Activated CD8-positive, alpha-beta T cell treated with anti-CD3 and anti-CD28 coated beads, Interleukin-2, amount 10 ng/mL, durations not matched to agents 7 days and 5 days (primary cell): ENCODE measurements around the gene TGIF2. TPM values are rescaled to one million over a fixed set of nuclear protein-coding genes. Genes with fewer than 3 reads are reported as not detected.
A peak's percentile ranks its signal among the peaks of the same experiment; 100 is the strongest.
"Not testable (repeated sequence)": the region's sequence is repeated elsewhere in the genome, so short reads cannot be mapped to it uniquely, and the experiment has no call there.

Experiments used
- ATAC-seq: fragments of 150-1000 bp; cut with Tn5 transposase; one replicate; pipeline ENCODE4 v1.10.0; 2021; ENCODE audit warnings: moderate library complexity
- CTCF ChIA-PET: fragments of 350-600 bp; sonication (Branson Sonifier 250); formaldehyde crosslinking; loops from one replicate; lab custom pipeline; 2021; ENCODE audit warnings: antibody characterized with exemption; lab: Charles Lee
- POLR2A ChIA-PET: fragments of 350-600 bp; sonication (Branson Sonifier 250); formaldehyde crosslinking; loops from one replicate; lab custom pipeline; 2021; ENCODE audit warnings: antibody characterized with exemption; lab: Charles Lee
- DNase-seq: peaks from one replicate; pipeline ENCODE4 v3.0.0-alpha.2; 2020
- H3K27ac Mint-ChIP-seq: one replicate; pipeline ENCODE4 v1.8.0; 2021; ENCODE audit warnings: mild to moderate bottlenecking, mixed read lengths
- H3K27me3 Mint-ChIP-seq: one replicate; pipeline ENCODE4 v1.8.0; 2021; ENCODE audit warnings: low read depth, mixed read lengths
- H3K36me3 Mint-ChIP-seq: one replicate; pipeline ENCODE4 v1.8.0; 2021; ENCODE audit warnings: low read depth, mixed read lengths
- H3K4me1 Mint-ChIP-seq: one replicate; pipeline ENCODE4 v1.8.0; 2021; ENCODE audit warnings: low read depth, mixed read lengths
- H3K4me3 Mint-ChIP-seq: one replicate; pipeline ENCODE4 v1.8.0; 2021; ENCODE audit warnings: mild to moderate bottlenecking, mixed read lengths
- H3K9me3 Mint-ChIP-seq: one replicate; pipeline ENCODE4 v1.8.0; 2022; ENCODE audit warnings: mixed read lengths; ENCODE audit not compliant: insufficient read depth
- total RNA-seq, 2 experiments: library from RNA; stranded (reverse); gene quantifications; one replicate each; pipeline ENCODE4 v1.2.3, GENCODE V29; 2021

The TGIF2 gene
- total RNA-seq, 2 experiments from 2014 or later, result 29.2 to 32.9 TPM

GRCh38 chr20:36629719-36630681 is 56.6 kb downstream of the TGIF2 start:
- peak; percentile 95 for ATAC-seq
- H3K27ac Mint-ChIP-seq, result peak overlapping the region; percentile 96
- H3K9me3 Mint-ChIP-seq, result no peaks in the 10 kb centered on the region
- no peaks in the 10 kb centered on the region for H3K27me3 Mint-ChIP-seq
- POLR2A ChIA-PET, result interaction anchor here (0.6 to 4.9 kb wide), 6 partner anchors 12 to 888 kb away, joined by 3 to 34 read pairs (median 4); partner anchors contain the start of genes RBM39, SLA2 and TGIF2
- peak; percentile 78 for DNase-seq
- H3K36me3 Mint-ChIP-seq, result peaks cover 77% of the 10 kb centered on the region
- H3K4me1 Mint-ChIP-seq, result peaks cover 64% of the 10 kb centered on the region
- CTCF ChIA-PET, result interaction anchor here (0.6 to 2.0 kb wide), 16 partner anchors 13 to 178 kb away, joined by 3 to 9 read pairs (median 4); partner anchors contain the start of genes DSN1, RAB5IF and SLA2
- peak overlapping the region; percentile 60 for H3K4me3 Mint-ChIP-seq

DNA sequence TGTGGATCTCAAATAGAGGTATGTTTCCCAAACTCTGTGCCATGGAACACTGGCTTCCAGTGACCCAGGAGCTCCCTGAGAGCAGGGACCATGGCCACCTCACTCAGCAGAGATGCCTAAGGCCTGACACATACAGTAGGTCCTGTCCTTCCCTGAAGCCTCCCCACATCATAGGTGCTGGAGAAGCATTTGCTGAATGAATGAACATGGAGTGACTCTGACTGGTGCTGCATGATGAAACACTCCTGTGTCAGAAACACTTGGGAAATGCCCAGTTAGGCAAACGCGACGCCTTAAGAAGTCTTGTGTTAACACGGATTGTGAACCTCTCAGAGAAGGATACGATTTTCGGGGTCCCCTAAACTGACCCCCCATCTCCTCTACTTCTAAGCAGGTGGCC is 58.2 kb downstream of the TGIF2 start:
- Mint-ChIP-seq H3K4me3 (no peak overlapping the region), H3K36me3 (peaks cover 76% of the 10 kb centered on the region), H3K4me1 (peaks cover 70% of the 10 kb centered on the region), H3K27me3 (no peaks in the 10 kb centered on the region), H3K9me3 (no peaks in the 10 kb centered on the region), H3K27ac (peak overlapping the region; percentile 96)
- CTCF ChIA-PET, result interaction anchor here (1.2 to 2.0 kb wide), 2 partner anchors 14 kb away, joined by 5 to 9 read pairs; partner anchors contain the start of gene SLA2
- POLR2A ChIA-PET, result interaction anchor here (1.0 to 2.1 kb wide), 2 partner anchors 13 to 50 kb away, joined by 3 to 10 read pairs; partner anchors contain the start of gene SLA2
- ATAC-seq (no peak), DNase-seq (no peak)

DNA sequence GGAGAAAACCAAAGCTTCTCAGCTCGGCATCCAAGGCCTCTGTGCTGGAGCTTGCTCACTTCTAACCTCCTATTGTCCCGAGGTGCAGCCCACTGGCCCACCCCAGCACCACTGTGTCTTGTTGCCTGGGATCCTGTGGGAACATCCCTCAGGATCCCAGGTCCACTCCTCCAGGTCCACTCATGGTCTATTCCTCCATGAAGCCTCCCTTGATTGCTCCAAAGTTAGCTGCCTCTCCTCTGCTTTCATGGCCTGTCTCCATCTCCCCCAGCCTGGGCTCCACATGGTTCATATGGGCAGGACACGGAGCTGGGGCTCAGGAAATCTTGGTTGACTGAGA is 58.7 kb downstream of the TGIF2 start:
- Mint-ChIP-seq H3K27me3 (no peaks in the 10 kb centered on the region), H3K27ac (peak overlapping the region; percentile 96), H3K9me3 (no peaks in the 10 kb centered on the region), H3K36me3 (peaks cover 74% of the 10 kb centered on the region), H3K4me3 (no peak overlapping the region), H3K4me1 (peaks cover 73% of the 10 kb centered on the region)
- POLR2A ChIA-PET, result interaction anchor here (0.8 to 2.1 kb wide), 3 partner anchors 11 to 49 kb away, joined by 3 to 10 read pairs (median 3); partner anchors contain the start of gene SLA2
- CTCF ChIA-PET, result interaction anchor here (1.2 kb wide), 1 partner anchor 13 kb away, joined by 5 read pairs; the partner anchor contains the start of gene SLA2
- DNase-seq, result no peak
- ATAC-seq, result no peak

GRCh38 chr20:36632487-36633284 is 59.3 kb downstream of the TGIF2 start:
- Mint-ChIP-seq H3K4me3 (no peak overlapping the region), H3K36me3 (peaks cover 73% of the 10 kb centered on the region), H3K27ac (peak overlapping the region; percentile 96), H3K27me3 (no peaks in the 10 kb centered on the region), H3K4me1 (peaks cover 70% of the 10 kb centered on the region), H3K9me3 (no peaks in the 10 kb centered on the region)
- ATAC-seq (no peak), DNase-seq (no peak)
- CTCF ChIA-PET, result interaction anchor here (1.2 kb wide), 1 partner anchor 13 kb away, joined by 5 read pairs; the partner anchor contains the start of gene SLA2
- POLR2A ChIA-PET, result interaction anchor here (0.8 to 2.1 kb wide), 4 partner anchors 10 to 49 kb away, joined by 3 to 10 read pairs (median 4); partner anchors contain the start of gene SLA2

DNA sequence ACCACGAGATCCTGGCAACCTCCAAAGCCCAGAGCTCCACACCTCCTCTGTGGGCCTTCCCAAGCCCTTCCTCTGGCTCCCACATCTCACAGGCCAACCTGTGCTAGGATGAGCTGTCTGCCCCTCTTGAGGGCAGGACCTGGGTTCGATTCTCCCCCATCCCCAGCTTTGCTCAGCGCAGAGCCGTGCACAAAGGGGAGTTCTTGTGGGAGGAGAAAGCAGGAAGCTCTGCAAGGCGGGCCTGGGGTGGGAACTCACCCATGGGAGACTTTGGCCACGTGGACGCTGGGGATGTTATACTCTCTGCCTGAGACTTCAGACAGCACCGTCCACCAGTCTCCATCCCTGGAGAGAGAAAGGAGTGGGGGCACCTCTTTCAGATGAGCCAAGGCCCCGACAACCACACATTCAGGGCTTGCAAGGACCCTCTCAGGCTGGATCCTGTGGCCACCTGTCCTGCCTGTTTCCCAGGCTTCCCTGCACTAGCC is 59.9 kb downstream of the TGIF2 start:
- Mint-ChIP-seq H3K27ac (peak overlapping the region; percentile 60), H3K4me3 (no peak overlapping the region), H3K36me3 (peaks cover 73% of the 10 kb centered on the region), H3K27me3 (no peaks in the 10 kb centered on the region), H3K4me1 (peaks cover 66% of the 10 kb centered on the region), H3K9me3 (no peaks in the 10 kb centered on the region)
- DNase-seq, result no peak
- CTCF ChIA-PET, result no interaction called here
- POLR2A ChIA-PET, result interaction anchor here (0.5 to 2.1 kb wide), 5 partner anchors 10 to 508 kb away, joined by 3 to 10 read pairs (median 4); partner anchors contain the start of gene SLA2
- no peak for ATAC-seq

DNA sequence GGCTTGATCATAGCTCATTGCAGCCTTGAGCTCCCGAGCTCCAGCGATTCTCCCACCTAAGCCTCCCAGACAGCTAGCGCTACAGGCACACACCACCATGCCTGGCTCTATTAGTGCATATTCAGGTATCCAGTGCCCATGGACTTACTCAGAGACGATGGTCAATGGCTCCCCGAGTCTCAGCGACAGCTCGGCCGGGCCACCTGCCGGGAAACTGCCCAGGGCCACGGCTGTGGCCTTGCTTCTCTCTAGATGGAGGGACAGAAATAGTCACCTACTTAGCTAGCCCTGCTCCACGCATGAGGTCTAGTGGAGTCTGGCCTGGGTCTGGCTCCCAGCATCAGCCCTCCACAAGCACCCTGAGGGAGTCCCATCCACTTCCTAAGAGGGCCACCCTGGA is 60.9 kb downstream of the TGIF2 start:
- peaks cover 79% of the 10 kb centered on the region for H3K36me3 Mint-ChIP-seq
- ChIA-PET CTCF (no interaction called here), POLR2A (interaction anchor here (0.6 to 1.6 kb wide), 5 partner anchors 10 to 1229 kb away, joined by 3 to 5 read pairs (median 4); partner anchors contain the start of gene SLA2)
- peaks cover 56% of the 10 kb centered on the region for H3K4me1 Mint-ChIP-seq
- no peaks in the 10 kb centered on the region for H3K27me3 Mint-ChIP-seq
- H3K9me3 Mint-ChIP-seq, result no peaks in the 10 kb centered on the region
- H3K27ac Mint-ChIP-seq, result peak overlapping the region; percentile 85
- no peak overlapping the region for H3K4me3 Mint-ChIP-seq
- ATAC-seq, result no peak
- no peak for DNase-seq

DNA sequence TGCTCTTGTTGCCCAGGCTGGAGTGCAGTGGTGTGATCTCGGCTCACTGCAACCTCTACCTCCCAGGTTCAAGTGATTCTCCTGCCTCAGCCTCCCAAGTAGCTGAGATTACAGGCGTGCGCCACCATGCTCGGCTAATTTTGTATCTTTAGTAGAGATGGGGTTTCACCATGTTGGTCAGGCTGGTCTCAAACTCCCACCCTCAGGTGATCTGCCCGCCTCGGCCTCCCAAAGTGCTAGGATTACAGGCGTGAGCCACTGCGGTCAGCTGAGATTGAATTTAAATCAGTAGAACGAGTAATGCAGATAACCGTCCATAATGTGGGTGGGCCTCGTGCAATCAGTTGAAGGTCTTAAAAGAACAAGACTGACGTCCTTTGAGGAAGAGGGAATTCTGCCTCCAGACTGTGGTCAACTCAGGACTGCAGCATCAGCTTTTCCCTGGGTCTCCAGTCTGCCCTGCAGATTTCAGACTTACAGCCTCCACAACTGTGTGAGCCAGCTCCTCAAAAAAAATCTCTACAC is 65.5 kb downstream of the TGIF2 start:
- H3K27ac Mint-ChIP-seq, H3K27me3 Mint-ChIP-seq, H3K9me3 Mint-ChIP-seq, POLR2A ChIA-PET, DNase-seq, H3K4me3 Mint-ChIP-seq, CTCF ChIA-PET, ATAC-seq: not testable (repeated sequence)
- Mint-ChIP-seq H3K36me3 (peaks cover 77% of the 10 kb centered on the region), H3K4me1 (peaks cover 48% of the 10 kb centered on the region)

DNA sequence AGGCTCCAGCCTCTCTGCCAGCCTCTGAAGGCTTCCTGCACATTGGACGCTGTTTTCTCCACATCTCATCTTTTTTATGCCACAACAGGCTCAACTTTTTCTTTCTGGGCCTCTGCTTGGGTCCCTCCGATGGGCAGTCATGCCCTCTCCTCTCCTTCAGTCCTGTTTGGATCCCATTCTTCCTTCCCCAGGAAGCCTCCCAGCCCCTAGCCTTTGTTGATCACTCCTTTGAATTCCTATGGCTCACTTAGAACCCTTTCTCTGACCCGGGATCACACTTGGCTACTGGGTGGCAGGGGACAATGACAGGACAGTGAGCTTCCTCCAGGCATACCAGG is 68.1 kb downstream of the TGIF2 start:
- Mint-ChIP-seq H3K4me1 (peaks cover 45% of the 10 kb centered on the region), H3K4me3 (no peak overlapping the region), H3K36me3 (peaks cover 81% of the 10 kb centered on the region), H3K27ac (peak overlapping the region; percentile 79), H3K9me3 (no peaks in the 10 kb centered on the region), H3K27me3 (no peaks in the 10 kb centered on the region)
- ATAC-seq, result no peak
- ChIA-PET POLR2A (interaction anchor here (1.2 kb wide), 1 partner anchor 11 kb away, joined by 4 read pairs; no protein-coding TSS in a partner anchor), CTCF (interaction anchor here (1.7 kb wide), 1 partner anchor 13 kb away, joined by 4 read pairs; no protein-coding TSS in a partner anchor)
- DNase-seq, result no peak

GRCh38 chr20:36642136-36642535 is 68.7 kb downstream of the TGIF2 start:
- DNase-seq (no peak), ATAC-seq (no peak)
- Mint-ChIP-seq H3K27me3 (no peaks in the 10 kb centered on the region), H3K36me3 (peaks cover 80% of the 10 kb centered on the region), H3K4me1 (peaks cover 48% of the 10 kb centered on the region), H3K27ac (peak overlapping the region; percentile 86), H3K4me3 (peak overlapping the region; percentile 99), H3K9me3 (no peaks in the 10 kb centered on the region)
- ChIA-PET CTCF (interaction anchor here (0.7 to 3.1 kb wide), 5 partner anchors 12 to 132 kb away, joined by 3 to 13 read pairs (median 4); partner anchors contain the start of genes DSN1 and RAB5IF), POLR2A (interaction anchor here (0.7 to 4.3 kb wide), 5 partner anchors 10 to 37 kb away, joined by 3 to 42 read pairs (median 4); partner anchors contain the start of gene RAB5IF)
